ENCODE measurements around the gene NPM1. TPM values are rescaled to one million over a fixed set of nuclear protein-coding genes. Genes with fewer than 3 reads are reported as not detected.

Gene NPM1
- total RNA-seq, 1 experiment from 2014 or later = 2,265 TPM

DNA sequence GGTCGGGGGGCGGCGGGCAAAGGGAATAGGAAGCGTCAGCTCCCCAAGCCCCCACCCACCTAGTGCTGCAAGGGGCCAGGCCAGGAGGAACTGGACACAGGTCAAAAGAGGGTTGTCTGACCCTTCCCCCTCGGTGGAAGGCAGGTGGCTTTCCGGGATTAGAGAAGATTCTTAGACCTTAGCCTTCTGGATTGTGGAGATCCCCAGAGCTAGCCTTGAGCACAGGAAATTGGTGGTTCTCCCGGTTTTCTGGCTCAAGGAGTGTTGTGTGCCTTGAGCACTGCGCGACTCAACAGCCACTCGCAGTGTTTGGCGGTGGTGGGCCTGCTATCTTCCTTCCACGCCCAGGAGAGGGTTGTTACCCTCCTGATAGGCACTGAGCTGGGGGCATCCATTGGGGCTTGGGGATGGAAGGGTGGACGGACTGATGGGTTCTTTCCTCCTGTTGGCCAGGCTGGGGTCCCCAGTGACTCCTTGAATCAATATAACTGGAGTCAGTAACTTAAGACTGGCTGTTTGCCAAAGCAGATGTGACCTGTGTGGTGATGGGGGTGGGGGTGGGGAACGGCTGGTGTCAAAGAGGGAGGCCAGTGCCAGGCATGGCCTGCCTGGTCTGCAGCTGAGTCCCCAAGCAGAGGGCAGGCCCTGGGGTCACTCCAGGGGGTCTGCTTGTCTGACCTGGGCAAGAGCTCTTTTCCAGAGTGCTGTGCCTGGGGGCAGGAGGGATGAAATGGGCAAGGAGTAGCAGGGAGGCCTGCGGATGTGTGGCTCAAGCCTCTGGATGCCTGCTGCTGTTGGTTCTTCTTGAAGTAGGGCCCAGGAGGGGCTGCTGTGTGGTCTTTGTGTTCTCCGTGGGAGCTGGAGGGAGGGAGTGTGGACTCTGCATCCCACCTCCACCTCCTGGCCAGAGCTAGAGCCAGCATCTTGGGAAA lies 33.9 kb downstream of the NPM1 start:
- POLR2A ChIA-PET (ENCODE audit: unreplicated experiment) = no interaction called here
- H3F3A ChIP-seq (ENCODE audit: low read length, unreplicated experiment) = no peaks in the 10 kb centered on the region
- no peaks in the 10 kb centered on the region for H3K9me2 ChIP-seq (replicated peaks; ENCODE audit: low read length)
- no peak overlapping the region for H2AFZ ChIP-seq (ENCODE audit: low read length)
- H3K27me3 ChIP-seq (ENCODE audit: low read length) = peaks cover 24% of the 10 kb centered on the region
- no peaks in the 10 kb centered on the region for H3K36me3 ChIP-seq (ENCODE audit: low read depth, low read length)
- H3K27ac ChIP-seq (ENCODE audit: low read length) = no peak overlapping the region
- no peaks in the 10 kb centered on the region for H3K9me3 ChIP-seq (ENCODE audit: low read length)
- TF ChIP-seq EZH2phosphoT487 (IDR thresholded peaks at IDR 0.05; ENCODE audit: borderline replicate concordance, low read length) = no peak
- TF ChIP-seq EZH2 (IDR thresholded peaks at IDR 0.05; ENCODE audit: low read length, unreplicated experiment) = no peak
- H3K4me3 ChIP-seq (ENCODE audit: low read length) = no peak overlapping the region
- BruUV-seq (replicated peaks) = no TSS peak
- H4K20me1 ChIP-seq (ENCODE audit: low read length) = peaks cover 19% of the 10 kb centered on the region
- no peaks in the 10 kb centered on the region for H3K79me2 ChIP-seq (ENCODE audit: low read length)
- no peak overlapping the region for H3K9ac ChIP-seq (ENCODE audit: low read length)
- CTCF ChIA-PET = no interaction called here
- DNase-seq (no peak), ATAC-seq (no peak)
- H3K4me1 ChIP-seq (ENCODE audit: insufficient read depth, low read length) = peaks cover 15% of the 10 kb centered on the region
- intact Hi-C loops (cut with micrococcal nuclease) = no loop called here
- peak overlapping the region; percentile 59 for H3K4me2 ChIP-seq (ENCODE audit: low read length)

DNA sequence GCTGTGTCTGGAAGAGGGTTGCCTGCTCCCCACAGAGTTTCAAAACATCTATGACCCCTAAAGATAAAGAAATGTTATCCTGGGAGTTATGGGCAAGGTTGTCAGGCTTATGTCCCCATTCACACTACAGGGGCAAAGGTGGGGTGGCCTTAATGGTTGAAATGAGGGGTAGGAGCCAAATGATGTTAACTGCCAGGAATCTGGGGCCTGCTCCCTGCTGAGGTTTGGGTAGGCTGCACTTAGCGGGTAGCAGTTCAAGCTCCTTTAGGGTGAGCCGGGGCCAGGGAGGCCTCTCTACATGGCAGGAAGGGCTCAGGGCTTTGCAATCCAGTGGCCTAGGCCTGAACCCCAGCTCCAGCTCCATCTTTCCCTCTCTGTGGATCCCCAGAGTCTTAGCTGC lies 34.8 kb downstream of the NPM1 start:
- Histone ChIP-seq H4K20me1 (ENCODE audit: low read length) (peaks cover 10% of the 10 kb centered on the region), H3K27ac (ENCODE audit: low read length) (no peak overlapping the region), H3K4me2 (ENCODE audit: low read length) (no peak overlapping the region), H2AFZ (ENCODE audit: low read length) (no peak overlapping the region), H3K9me3 (ENCODE audit: low read length) (no peaks in the 10 kb centered on the region), H3K36me3 (ENCODE audit: low read depth, low read length) (no peaks in the 10 kb centered on the region), H3K4me1 (ENCODE audit: insufficient read depth, low read length) (peaks cover 15% of the 10 kb centered on the region), H3K4me3 (ENCODE audit: low read length) (no peak overlapping the region), H3K9ac (ENCODE audit: low read length) (no peak overlapping the region), H3K79me2 (ENCODE audit: low read length) (no peaks in the 10 kb centered on the region), H3K27me3 (ENCODE audit: low read length) (peaks cover 24% of the 10 kb centered on the region), H3F3A (ENCODE audit: low read length, unreplicated experiment) (no peaks in the 10 kb centered on the region), H3K9me2 (replicated peaks; ENCODE audit: low read length) (no peaks in the 10 kb centered on the region)
- ChIA-PET CTCF (no interaction called here), POLR2A (ENCODE audit: unreplicated experiment) (interaction anchor here (0.6 kb wide), 1 partner anchor 247 kb away, joined by 3 read pairs; no protein-coding TSS in a partner anchor)
- ATAC-seq (no peak), DNase-seq (no peak)
- TF ChIP-seq, protein P1, sequence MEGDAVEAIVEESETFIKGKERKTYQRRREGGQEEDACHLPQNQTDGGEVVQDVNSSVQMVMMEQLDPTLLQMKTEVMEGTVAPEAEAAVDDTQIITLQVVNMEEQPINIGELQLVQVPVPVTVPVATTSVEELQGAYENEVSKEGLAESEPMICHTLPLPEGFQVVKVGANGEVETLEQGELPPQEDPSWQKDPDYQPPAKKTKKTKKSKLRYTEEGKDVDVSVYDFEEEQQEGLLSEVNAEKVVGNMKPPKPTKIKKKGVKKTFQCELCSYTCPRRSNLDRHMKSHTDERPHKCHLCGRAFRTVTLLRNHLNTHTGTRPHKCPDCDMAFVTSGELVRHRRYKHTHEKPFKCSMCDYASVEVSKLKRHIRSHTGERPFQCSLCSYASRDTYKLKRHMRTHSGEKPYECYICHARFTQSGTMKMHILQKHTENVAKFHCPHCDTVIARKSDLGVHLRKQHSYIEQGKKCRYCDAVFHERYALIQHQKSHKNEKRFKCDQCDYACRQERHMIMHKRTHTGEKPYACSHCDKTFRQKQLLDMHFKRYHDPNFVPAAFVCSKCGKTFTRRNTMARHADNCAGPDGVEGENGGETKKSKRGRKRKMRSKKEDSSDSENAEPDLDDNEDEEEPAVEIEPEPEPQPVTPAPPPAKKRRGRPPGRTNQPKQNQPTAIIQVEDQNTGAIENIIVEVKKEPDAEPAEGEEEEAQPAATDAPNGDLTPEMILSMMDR (conservative IDR thresholded peaks at IDR 0.05; ENCODE audit: low read depth, low read length) = no peak
- no peak for TF ChIP-seq EZH2phosphoT487 (IDR thresholded peaks at IDR 0.05; ENCODE audit: borderline replicate concordance, low read length)
- TF ChIP-seq EZH2 (IDR thresholded peaks at IDR 0.05; ENCODE audit: low read length, unreplicated experiment) = no peak
- no TSS peak for BruUV-seq (replicated peaks)
- intact Hi-C loops (cut with micrococcal nuclease) = no loop called here

DNA sequence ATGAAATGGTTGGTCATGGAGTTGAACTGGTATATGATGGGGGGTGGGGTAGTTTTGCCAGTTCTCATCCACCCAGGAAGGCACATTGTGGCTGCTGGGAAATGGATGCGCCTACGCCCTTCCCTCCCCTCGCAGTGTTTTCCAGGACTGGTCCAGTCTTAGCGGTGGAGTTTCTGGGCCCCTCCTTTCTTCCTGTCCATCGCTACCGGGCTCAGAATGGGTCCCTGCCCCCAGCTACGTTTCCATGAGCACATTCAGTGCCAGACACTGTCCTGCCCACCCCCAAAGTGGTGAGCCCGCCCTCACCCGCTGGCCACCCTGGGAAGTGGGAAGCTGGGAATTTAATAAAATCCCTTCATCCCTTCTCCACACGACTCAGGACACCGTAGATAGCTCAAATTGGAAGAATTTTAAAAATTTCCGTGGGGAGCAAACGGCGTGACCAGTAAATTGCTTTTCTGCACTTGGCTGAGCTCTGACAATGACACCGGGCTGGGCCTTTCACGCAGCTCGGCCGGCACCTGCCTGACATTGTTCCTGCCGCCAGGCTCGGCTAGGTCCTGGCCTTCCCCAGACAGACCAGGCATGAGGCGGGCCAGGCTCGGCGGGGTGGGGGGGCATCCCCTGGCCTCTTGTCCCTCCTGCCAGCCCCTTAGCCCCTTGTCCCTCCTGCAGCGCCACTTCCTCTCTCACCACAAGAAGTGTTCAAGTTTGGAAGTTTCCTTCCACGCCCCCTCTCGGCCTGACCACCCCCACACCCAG lies 35.4 kb downstream of the NPM1 start:
- Histone ChIP-seq H3K27ac (ENCODE audit: low read length) (no peak overlapping the region), H3F3A (ENCODE audit: low read length, unreplicated experiment) (no peaks in the 10 kb centered on the region), H3K36me3 (ENCODE audit: low read depth, low read length) (no peaks in the 10 kb centered on the region), H3K9ac (ENCODE audit: low read length) (no peak overlapping the region), H4K20me1 (ENCODE audit: low read length) (peaks cover 5% of the 10 kb centered on the region), H3K4me3 (ENCODE audit: low read length) (no peak overlapping the region), H3K79me2 (ENCODE audit: low read length) (no peaks in the 10 kb centered on the region), H2AFZ (ENCODE audit: low read length) (no peak overlapping the region), H3K4me1 (ENCODE audit: insufficient read depth, low read length) (peaks cover 15% of the 10 kb centered on the region), H3K9me3 (ENCODE audit: low read length) (no peaks in the 10 kb centered on the region), H3K9me2 (replicated peaks; ENCODE audit: low read length) (no peaks in the 10 kb centered on the region), H3K27me3 (ENCODE audit: low read length) (peaks cover 24% of the 10 kb centered on the region), H3K4me2 (ENCODE audit: low read length) (no peak overlapping the region)
- CTCF ChIA-PET = no interaction called here
- POLR2A ChIA-PET (ENCODE audit: unreplicated experiment) = interaction anchor here (0.6 kb wide), 1 partner anchor 246 kb away, joined by 3 read pairs; no protein-coding TSS in a partner anchor
- no peak for DNase-seq
- intact Hi-C loops (cut with micrococcal nuclease) = no loop called here
- BruUV-seq (replicated peaks) = no TSS peak
- TF ChIP-seq EZH2 (IDR thresholded peaks at IDR 0.05; ENCODE audit: low read length, unreplicated experiment) = no peak
- no peak for TF ChIP-seq EZH2phosphoT487 (IDR thresholded peaks at IDR 0.05; ENCODE audit: borderline replicate concordance, low read length)
- TF ChIP-seq, protein P1 (conservative IDR thresholded peaks at IDR 0.05; ENCODE audit: low read depth, low read length) = no peak
- ATAC-seq = no peak
